Tibial nerve (tissue), 4 donors: ENCODE results near the gene KCTD2. TPM values are rescaled to one million over a fixed set of nuclear protein-coding genes. Genes with fewer than 3 reads are reported as not detected.

Experiments used
- DNase-seq, 2 donors: peaks; one replicate each; pipeline ENCODE4 v3.0.0-alpha.2; 2019; ENCODE audit warnings: low spot score in 2 of 2
- H3K27ac ChIP-seq, 4 donors: fragments of 200-600 bp; sonication (generic) in 3 of 4; one replicate each; pipeline ENCODE4 v1.5.1; 2017 to 2019; ENCODE audit warnings: mild to moderate bottlenecking in 1 of 4
- H3K27me3 ChIP-seq, 2 donors: fragments of 200-600 bp; sonication (generic) in 1 of 2; one replicate each; pipeline versions ENCODE4 v1.5.1 to v1.6.0; 2017 to 2019
- H3K36me3 ChIP-seq, 3 donors: fragments of 200-600 bp; sonication (generic); one replicate each; pipeline ENCODE4 v1.5.1; 2018 to 2019
- H3K4me1 ChIP-seq, 4 donors: fragments of 200-600 bp; sonication (generic) in 3 of 4; one replicate each; pipeline ENCODE4 v1.5.1; 2017 to 2019
- H3K4me3 ChIP-seq, 4 donors: fragments of 200-600 bp; sonication (generic) in 3 of 4; one replicate each; pipeline ENCODE4 v1.5.1; 2017 to 2019; ENCODE audit warnings: mild to moderate bottlenecking in 1 of 4, moderate library complexity in 1 of 4
- H3K9me3 ChIP-seq, 4 donors: fragments of 200-600 bp; sonication (generic) in 3 of 4; one replicate each; pipeline ENCODE4 v1.5.1; 2017 to 2019
- CTCF ChIP-seq, 5 experiments: fragments of 200-600 bp in 3 of 5; fragments of 450-650 bp in 2 of 5; sonication (generic) in 3 of 5; IDR thresholded peaks; one replicate each; pipeline ENCODE4 v1.5.1; 2016 to 2019; ENCODE audit warnings: antibody characterized with exemption in 5 of 5, mild to moderate bottlenecking in 3 of 5, moderate library complexity in 2 of 5
- EP300 ChIP-seq, 2 donors: sonication (generic); formaldehyde crosslinking; IDR thresholded peaks; one replicate each; pipeline ENCODE4 v1.6.1; 2017; ENCODE audit warnings: antibody characterized with exemption in 2 of 2, mild to moderate bottlenecking in 1 of 2
- POLR2A ChIP-seq, 2 donors: fragments of 450-650 bp; IDR thresholded peaks; one replicate each; pipeline ENCODE4 v1.6.1; 2017; ENCODE audit warnings: antibody characterized with exemption in 2 of 2, mild to moderate bottlenecking in 2 of 2, moderate library complexity in 2 of 2
- WGBS, 2 donors: methylation state at CpG; one replicate each; pipeline ENCODE4 v1.1.5; 2018; 5-methylcytosine and 5-hydroxymethylcytosine counted together
- total RNA-seq, 4 donors: library from RNA; depleted of rRNA; stranded (reverse); fragments of >200 nt; gene quantifications; one replicate each; pipeline ENCODE4 v1.1.0, GENCODE V29; 2016

Gene KCTD2
- total RNA-seq, 4 donors from 2014 or later, result 24.9 to 33.5 (median 32.6) TPM

- TF ChIP-seq CTCF (IDR thresholded peaks at IDR 0.05), result no peak
- TF ChIP-seq POLR2A (IDR thresholded peaks at IDR 0.05), result no peak
- TF ChIP-seq EP300 (IDR thresholded peaks at IDR 0.05), result no peak
- DNase-seq, result no peak
- Histone ChIP-seq H3K27me3 (no peaks in the 10 kb centered on the region), H3K4me1 (peaks cover 0 to 37% (median 21%) of the 10 kb centered on the region in 4 donors), H3K27ac (no peak overlapping the region), H3K4me3 (no peak overlapping the region), H3K9me3 (no peaks in the 10 kb centered on the region), H3K36me3 (peaks cover 0 to 42% (median 5%) of the 10 kb centered on the region in 3 donors)
Measured at GRCh38 chr17:75049706-75050105, 2.7 kb downstream of the KCTD2 start.

GRCh38 chr17:75051941-75052340, 4.9 kb downstream of the KCTD2 start:
- H3K4me1 ChIP-seq, result peaks cover 0 to 24% (median 15%) of the 10 kb centered on the region in 4 donors
- H3K27ac ChIP-seq, result no peak overlapping the region
- H3K36me3 ChIP-seq, result peaks cover 0 to 60% (median 5%) of the 10 kb centered on the region in 3 donors
- WGBS, 2 donors, result 75 to 78% methylated on average over 2 of the region's 2 CpGs
- TF ChIP-seq CTCF (IDR thresholded peaks at IDR 0.05), result no peak
- TF ChIP-seq EP300 (IDR thresholded peaks at IDR 0.05), result no peak
- TF ChIP-seq POLR2A (IDR thresholded peaks at IDR 0.05), result no peak
- no peaks in the 10 kb centered on the region for H3K9me3 ChIP-seq
- no peaks in the 10 kb centered on the region for H3K27me3 ChIP-seq
- H3K4me3 ChIP-seq, result no peak overlapping the region
- no peak for DNase-seq

- H3K4me1 ChIP-seq, result peaks cover 0 to 16% (median 5%) of the 10 kb centered on the region in 4 donors
- H3K27ac ChIP-seq, result peak overlapping the region in 2 of 4 donors; percentile 52 to 66
- H3K36me3 ChIP-seq, result peaks cover 0 to 77% (median 16%) of the 10 kb centered on the region in 3 donors
- 59% methylated on average over 25 of the region's 25 CpGs for WGBS, 2 donors
- H3K9me3 ChIP-seq, result no peaks in the 10 kb centered on the region
- TF ChIP-seq CTCF (IDR thresholded peaks at IDR 0.05), result peak in 4 of 5 experiments; percentile 25 to 62 (median 48)
- no peak for TF ChIP-seq POLR2A (IDR thresholded peaks at IDR 0.05)
- peak in 1 of 2 donors; percentile 48 for DNase-seq
- no peak overlapping the region for H3K4me3 ChIP-seq
- no peaks in the 10 kb centered on the region for H3K27me3 ChIP-seq
Measured at GRCh38 chr17:75059369-75060345, 12.6 kb downstream of the KCTD2 start.

- Histone ChIP-seq H3K4me3 (no peak overlapping the region), H3K27me3 (no peaks in the 10 kb centered on the region), H3K36me3 (peaks cover 0 to 77% (median 16%) of the 10 kb centered on the region in 3 donors), H3K9me3 (no peaks in the 10 kb centered on the region), H3K27ac (peak overlapping the region in 3 of 4 donors; percentile 20 to 66 (median 52)), H3K4me1 (peaks cover 0 to 16% (median 5%) of the 10 kb centered on the region in 4 donors)
- no peak for DNase-seq
- TF ChIP-seq POLR2A (IDR thresholded peaks at IDR 0.05), result no peak
- TF ChIP-seq CTCF (IDR thresholded peaks at IDR 0.05), result no peak
- no peak for TF ChIP-seq EP300 (IDR thresholded peaks at IDR 0.05)
- 92 to 94% methylated on average over 26 of the region's 26 CpGs for WGBS, 2 donors
Measured at GRCh38 chr17:75060434-75061054, 13.5 kb downstream of the KCTD2 start.

GRCh38 chr17:75061055-75061438, 14.0 kb downstream of the KCTD2 start:
- H3K4me1 ChIP-seq, result peaks cover 0 to 16% (median 5%) of the 10 kb centered on the region in 4 donors
- WGBS, 2 donors, result 94% methylated on average over 10 of the region's 10 CpGs
- H3K4me3 ChIP-seq, result no peak overlapping the region
- TF ChIP-seq CTCF (IDR thresholded peaks at IDR 0.05) (no peak), EP300 (IDR thresholded peaks at IDR 0.05) (no peak), POLR2A (IDR thresholded peaks at IDR 0.05) (no peak)
- H3K9me3 ChIP-seq, result no peaks in the 10 kb centered on the region
- no peaks in the 10 kb centered on the region for H3K27me3 ChIP-seq
- no peak for DNase-seq
- peaks cover 0 to 76% (median 16%) of the 10 kb centered on the region in 3 donors for H3K36me3 ChIP-seq
- H3K27ac ChIP-seq, result no peak overlapping the region
